ENCODE results near the gene ZNF229. TPM values are rescaled to one million over a fixed set of nuclear protein-coding genes. Genes with fewer than 3 reads are reported as not detected.

ZNF229 gene
- total RNA-seq (2022; extraction: Qiagen RNA extraction; ENCODE audit: low read depth), result 2.4 to 3.7 TPM (median 3.0 TPM) in 5 replicates

GRCh38 chr19:44447916-44448674 lies at the start of gene ZNF229:
Gene ZNF229 (minus strand): TSS chr19:44448472. CDS start chr19:44442847, 5,625 bp downstream.

GRCh38 chr19:44401139-44402115 lies 46.8 kb downstream of the ZNF229 start, which contains the start of gene ZNF285:
Gene ZNF285 (minus strand): TSS chr19:44401608. CDS start chr19:44397213, 4,395 bp downstream.

Other genes starting within 250 kb of the ZNF229 start
- 9.7 to 13.8 TPM (median 11.0 TPM) in 5 replicates for gene ZNF227, start 235.9 kb downstream of the ZNF229 start, total RNA-seq (2022; extraction: Qiagen RNA extraction; ENCODE audit: low read depth)
- 0.32 to 0.67 TPM (median 0.46 TPM) in 5 replicates for gene ZNF233, start 188.6 kb downstream of the ZNF229 start, total RNA-seq (2022; extraction: Qiagen RNA extraction; ENCODE audit: low read depth)
- gene ZNF235, start 143.4 kb downstream of the ZNF229 start, total RNA-seq (2022; extraction: Qiagen RNA extraction; ENCODE audit: low read depth), result 2.5 to 3.9 TPM (median 3.3 TPM) in 5 replicates
- 1.1 to 3.1 TPM (median 2.0 TPM) in 5 replicates for gene ZNF112, start 91.8 kb downstream of the ZNF229 start, total RNA-seq (2022; extraction: Qiagen RNA extraction; ENCODE audit: low read depth)
- 1.6 to 2.8 TPM (median 2.4 TPM) in 5 replicates for gene ZNF285, start 46.9 kb downstream of the ZNF229 start, total RNA-seq (2022; extraction: Qiagen RNA extraction; ENCODE audit: low read depth)
- gene ZNF180, start 52.0 kb upstream of the ZNF229 start, total RNA-seq (2022; extraction: Qiagen RNA extraction; ENCODE audit: low read depth), result 7.7 to 9.2 TPM (median 8.2 TPM) in 5 replicates
- gene CEACAM20, start 81.2 kb upstream of the ZNF229 start, total RNA-seq (2022; extraction: Qiagen RNA extraction; ENCODE audit: low read depth), result 0.05 to 0.14 TPM in 2 of 5 replicates, not detected in the others
- 0.30 to 0.63 TPM (median 0.48 TPM) in 5 replicates for gene IGSF23, start 165.1 kb upstream of the ZNF229 start, total RNA-seq (2022; extraction: Qiagen RNA extraction; ENCODE audit: low read depth)
- gene PVR, start 195.4 kb upstream of the ZNF229 start, total RNA-seq (2022; extraction: Qiagen RNA extraction; ENCODE audit: low read depth), result 107 to 120 TPM (median 113 TPM) in 5 replicates
- gene CEACAM19, start 223.0 kb upstream of the ZNF229 start, total RNA-seq (2022; extraction: Qiagen RNA extraction; ENCODE audit: low read depth), result 7.5 to 10.1 TPM (median 9.3 TPM) in 5 replicates

Data from A549 treated with RU486 at 1 μM for 4 hours (cell line).